ENCODE results near the gene TGFBR3.

DNA sequence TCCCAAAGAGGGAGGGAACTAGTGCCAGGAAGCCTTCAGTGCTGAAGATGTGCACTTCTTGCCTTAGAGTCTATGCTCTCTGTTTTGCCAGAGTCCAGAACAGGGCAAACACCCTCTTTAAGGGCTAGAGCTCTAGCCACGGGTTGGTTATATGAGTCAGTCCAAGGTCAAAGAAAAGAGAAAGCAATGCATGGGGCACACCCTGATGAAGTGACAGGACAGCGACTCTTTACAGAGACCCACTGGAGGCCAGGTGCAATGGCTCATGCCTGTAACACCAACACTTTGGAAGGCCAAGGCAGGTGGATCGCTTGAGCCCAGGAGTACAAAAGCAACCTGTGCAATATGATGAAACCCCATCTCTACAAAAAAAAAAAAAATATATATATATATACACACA is 86.1 kb downstream of the TGFBR3 start:
- TF ChIP-seq, protein P1, sequence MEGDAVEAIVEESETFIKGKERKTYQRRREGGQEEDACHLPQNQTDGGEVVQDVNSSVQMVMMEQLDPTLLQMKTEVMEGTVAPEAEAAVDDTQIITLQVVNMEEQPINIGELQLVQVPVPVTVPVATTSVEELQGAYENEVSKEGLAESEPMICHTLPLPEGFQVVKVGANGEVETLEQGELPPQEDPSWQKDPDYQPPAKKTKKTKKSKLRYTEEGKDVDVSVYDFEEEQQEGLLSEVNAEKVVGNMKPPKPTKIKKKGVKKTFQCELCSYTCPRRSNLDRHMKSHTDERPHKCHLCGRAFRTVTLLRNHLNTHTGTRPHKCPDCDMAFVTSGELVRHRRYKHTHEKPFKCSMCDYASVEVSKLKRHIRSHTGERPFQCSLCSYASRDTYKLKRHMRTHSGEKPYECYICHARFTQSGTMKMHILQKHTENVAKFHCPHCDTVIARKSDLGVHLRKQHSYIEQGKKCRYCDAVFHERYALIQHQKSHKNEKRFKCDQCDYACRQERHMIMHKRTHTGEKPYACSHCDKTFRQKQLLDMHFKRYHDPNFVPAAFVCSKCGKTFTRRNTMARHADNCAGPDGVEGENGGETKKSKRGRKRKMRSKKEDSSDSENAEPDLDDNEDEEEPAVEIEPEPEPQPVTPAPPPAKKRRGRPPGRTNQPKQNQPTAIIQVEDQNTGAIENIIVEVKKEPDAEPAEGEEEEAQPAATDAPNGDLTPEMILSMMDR (IDR thresholded peaks at IDR 0.05): no peak
- no peak for TF ChIP-seq POLR2A (IDR thresholded peaks at IDR 0.05)
- TF ChIP-seq EP300 (IDR thresholded peaks at IDR 0.05): no peak
